Lower leg skin (tissue), 3 donors: ENCODE results near the gene NAALADL2.

ENCODE experiments used
- CTCF ChIP-seq, 3 donors: fragments of 450-650 bp; IDR thresholded peaks; one replicate each; pipeline ENCODE4 v1.5.1; 2016; ENCODE audit warnings: antibody characterized with exemption in 3 of 3, mild to moderate bottlenecking in 3 of 3, moderate library complexity in 2 of 3
- POLR2A ChIP-seq, 2 donors: fragments of 450-650 bp; IDR thresholded peaks; one replicate each; pipeline ENCODE4 v1.6.1; 2016 to 2017; ENCODE audit warnings: antibody characterized with exemption in 2 of 2, mild to moderate bottlenecking in 1 of 2, moderate library complexity in 1 of 2

DNA sequence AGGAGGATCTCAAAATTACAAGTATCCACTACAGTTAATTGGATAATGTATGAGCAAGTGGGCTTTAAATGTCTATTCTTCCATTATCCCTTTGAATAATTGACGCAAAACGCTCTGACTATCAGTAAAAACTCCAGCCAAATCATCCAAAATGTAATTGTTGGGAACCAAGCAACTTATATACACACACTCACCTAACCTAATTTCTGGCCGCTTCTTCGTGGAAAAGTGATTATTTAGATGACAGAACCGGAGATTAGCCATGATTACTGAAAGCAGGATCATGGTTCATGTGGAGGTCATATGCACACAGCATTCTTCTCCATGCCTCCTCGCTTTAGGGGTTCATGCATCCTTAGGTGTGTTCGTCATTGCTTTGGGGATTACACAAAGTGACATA is 992.4 kb downstream of the NAALADL2 start:
- no peak for TF ChIP-seq CTCF (IDR thresholded peaks at IDR 0.05)
- TF ChIP-seq POLR2A (IDR thresholded peaks at IDR 0.05) = no peak
